RWPE2 (cell line): ENCODE data around the gene PLXNB3.

ENCODE experiments used
- ATAC-seq: fragments of 200-7000 bp; cut with Tn5 transposase; 3 replicates; pipeline ENCODE4 v1.9.1; 2021; ENCODE audit warnings: low read depth
- DNase-seq: peaks from one replicate; pipeline ENCODE4 v3.0.0-alpha.2; 2020; ENCODE audit warnings: low spot score
- H3K27ac ChIP-seq: fragments of 450-650 bp; 2 replicates; pipeline ENCODE4 v1.5.1; 2017; ENCODE audit warnings: mild to moderate bottlenecking; ENCODE audit not compliant: poor library complexity, severe bottlenecking
- H3K27me3 ChIP-seq: fragments of 250-450 bp; sonication (Bioruptor Pico); 2 replicates; pipeline ENCODE4 v1.5.1; 2021; ENCODE audit warnings: mild to moderate bottlenecking, moderate library complexity; ENCODE audit not compliant: insufficient read depth, poor library complexity, severe bottlenecking
- H3K36me3 ChIP-seq: fragments of 250-450 bp; sonication (Bioruptor Pico); 2 replicates; pipeline ENCODE4 v1.5.1; 2020; ENCODE audit warnings: low read depth, mild to moderate bottlenecking, moderate library complexity
- H3K4me1 ChIP-seq: fragments of 250-450 bp; sonication (Bioruptor Pico); 2 replicates; pipeline ENCODE4 v1.5.1; 2021; ENCODE audit warnings: mild to moderate bottlenecking, moderate library complexity; ENCODE audit not compliant: insufficient read depth, poor library complexity, severe bottlenecking
- H3K4me3 ChIP-seq: fragments of 250-450 bp; sonication (Bioruptor Pico); 2 replicates; pipeline ENCODE4 v1.5.1; 2021; ENCODE audit warnings: mild to moderate bottlenecking, moderate library complexity; ENCODE audit not compliant: severe bottlenecking
- H3K9me3 ChIP-seq: fragments of 250-450 bp; sonication (Bioruptor Pico); 2 replicates; pipeline ENCODE4 v1.5.1; 2021; ENCODE audit warnings: mild to moderate bottlenecking, moderate library complexity; ENCODE audit not compliant: severe bottlenecking
- TF ChIP-seq, protein P1 (sequence below): fragments of 450-650 bp; IDR thresholded peaks from one replicate; pipeline ENCODE4 v1.5.1; 2017; ENCODE audit warnings: mild to moderate bottlenecking, moderate library complexity; ENCODE audit not compliant: poor library complexity, severe bottlenecking

The PLXNB3 gene

GRCh38 chrX:153800746-153801145 is 36.7 kb downstream of the PLXNB3 start:
- Histone ChIP-seq H3K9me3 (no peaks in the 10 kb centered on the region), H3K27ac (no peak overlapping the region), H3K4me1 (no peaks in the 10 kb centered on the region), H3K4me3 (no peak overlapping the region), H3K36me3 (no peaks in the 10 kb centered on the region), H3K27me3 (no peaks in the 10 kb centered on the region)
- DNase-seq = no peak
- TF ChIP-seq, protein P1, sequence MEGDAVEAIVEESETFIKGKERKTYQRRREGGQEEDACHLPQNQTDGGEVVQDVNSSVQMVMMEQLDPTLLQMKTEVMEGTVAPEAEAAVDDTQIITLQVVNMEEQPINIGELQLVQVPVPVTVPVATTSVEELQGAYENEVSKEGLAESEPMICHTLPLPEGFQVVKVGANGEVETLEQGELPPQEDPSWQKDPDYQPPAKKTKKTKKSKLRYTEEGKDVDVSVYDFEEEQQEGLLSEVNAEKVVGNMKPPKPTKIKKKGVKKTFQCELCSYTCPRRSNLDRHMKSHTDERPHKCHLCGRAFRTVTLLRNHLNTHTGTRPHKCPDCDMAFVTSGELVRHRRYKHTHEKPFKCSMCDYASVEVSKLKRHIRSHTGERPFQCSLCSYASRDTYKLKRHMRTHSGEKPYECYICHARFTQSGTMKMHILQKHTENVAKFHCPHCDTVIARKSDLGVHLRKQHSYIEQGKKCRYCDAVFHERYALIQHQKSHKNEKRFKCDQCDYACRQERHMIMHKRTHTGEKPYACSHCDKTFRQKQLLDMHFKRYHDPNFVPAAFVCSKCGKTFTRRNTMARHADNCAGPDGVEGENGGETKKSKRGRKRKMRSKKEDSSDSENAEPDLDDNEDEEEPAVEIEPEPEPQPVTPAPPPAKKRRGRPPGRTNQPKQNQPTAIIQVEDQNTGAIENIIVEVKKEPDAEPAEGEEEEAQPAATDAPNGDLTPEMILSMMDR = no peak
- ATAC-seq = no peak; the same call in 2 of the 3 replicates

DNA sequence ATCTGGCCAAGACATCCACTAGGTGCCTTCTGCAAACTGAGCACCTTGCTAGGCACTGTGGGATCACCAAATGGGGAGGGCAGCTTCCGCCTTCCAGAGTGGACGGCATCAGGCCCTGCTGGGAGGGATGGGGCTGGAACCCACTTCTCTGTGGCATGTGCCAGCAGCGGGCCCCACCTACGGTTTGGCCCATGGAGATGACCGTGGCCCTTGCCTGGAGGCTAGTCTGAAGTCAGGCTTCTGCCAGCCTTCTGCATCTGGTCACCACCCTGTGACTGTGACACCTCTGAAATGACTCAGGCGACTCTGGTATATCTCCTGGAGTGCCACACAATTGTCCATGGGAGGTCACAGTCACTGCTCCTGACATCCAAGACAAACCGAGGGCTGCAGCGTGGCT is 37.6 kb downstream of the PLXNB3 start:
- H3K27me3 ChIP-seq = no peaks in the 10 kb centered on the region
- no peaks in the 10 kb centered on the region for H3K4me1 ChIP-seq
- TF ChIP-seq, protein P1 = no peak
- H3K36me3 ChIP-seq = no peaks in the 10 kb centered on the region
- no peak overlapping the region for H3K27ac ChIP-seq
- no peaks in the 10 kb centered on the region for H3K9me3 ChIP-seq
- no peak overlapping the region for H3K4me3 ChIP-seq
- ATAC-seq (no peak), DNase-seq (no peak)

GRCh38 chrX:153802513-153803045 is 38.5 kb downstream of the PLXNB3 start:
- H3K27me3 ChIP-seq = no peaks in the 10 kb centered on the region
- no peak overlapping the region for H3K27ac ChIP-seq
- H3K4me3 ChIP-seq = no peak overlapping the region
- no peaks in the 10 kb centered on the region for H3K9me3 ChIP-seq
- ATAC-seq (no peak), DNase-seq (no peak)
- no peaks in the 10 kb centered on the region for H3K4me1 ChIP-seq
- no peaks in the 10 kb centered on the region for H3K36me3 ChIP-seq
- TF ChIP-seq, protein P1 = no peak

- ATAC-seq (no peak), DNase-seq (no peak)
- TF ChIP-seq, protein P1 = no peak
- H3K4me1 ChIP-seq = no peaks in the 10 kb centered on the region
- H3K4me3 ChIP-seq = no peak overlapping the region
- H3K27ac ChIP-seq = no peak overlapping the region
- H3K36me3 ChIP-seq = no peaks in the 10 kb centered on the region
- no peaks in the 10 kb centered on the region for H3K27me3 ChIP-seq
- no peaks in the 10 kb centered on the region for H3K9me3 ChIP-seq
Measured at GRCh38 chrX:153803211-153804099, 39.4 kb downstream of the PLXNB3 start.
